Mesendoderm (in vitro differentiated cells): ENCODE data around the gene CD99.

Source experiments
- DNase-seq: peaks from one replicate; pipeline ENCODE4 v3.0.0; 2013
- H2AK5ac ChIP-seq: 2 replicates; pipeline ENCODE4 v1.6.1; 2013; ENCODE audit warnings: low read length, inconsistent platforms
- H2BK120ac ChIP-seq: 2 replicates; pipeline ENCODE4 v1.6.1; 2013; ENCODE audit warnings: low read depth, mild to moderate bottlenecking, low read length, moderate library complexity, mixed read lengths
- H2BK15ac ChIP-seq: replicated peaks from 2 replicates; pipeline ENCODE4 v1.6.1; 2013; ENCODE audit warnings: low read depth, mild to moderate bottlenecking, moderate library complexity
- H2BK5ac ChIP-seq: 2 replicates; pipeline ENCODE4 v1.6.1; 2013; ENCODE audit warnings: low read length, inconsistent platforms
- H3K18ac ChIP-seq: 2 replicates; pipeline ENCODE4 v1.6.1; 2013; ENCODE audit warnings: mild to moderate bottlenecking, low read length, mixed read lengths
- H3K23ac ChIP-seq: one replicate; pipeline ENCODE4 v1.6.1; 2013; ENCODE audit warnings: low read length
- H3K27ac ChIP-seq: 2 replicates; pipeline ENCODE4 v1.5.1; 2013; ENCODE audit warnings: low read depth, mild to moderate bottlenecking, inconsistent platforms, low read length, moderate library complexity
- H3K27me3 ChIP-seq: 2 replicates; pipeline ENCODE4 v1.6.1; 2013; ENCODE audit warnings: low read length, control low read depth, mild to moderate bottlenecking, inconsistent platforms; ENCODE audit not compliant: insufficient read depth, poor library complexity
- H3K36me3 ChIP-seq: 2 replicates; pipeline ENCODE4 v1.6.1; 2013; ENCODE audit warnings: low read length, inconsistent platforms; ENCODE audit not compliant: control insufficient read depth, insufficient read depth
- H3K4ac ChIP-seq: one replicate; pipeline ENCODE4 v1.6.1; 2013; ENCODE audit warnings: low read depth, mild to moderate bottlenecking, low read length, moderate library complexity
- H3K4me1 ChIP-seq: 2 replicates; pipeline ENCODE4 v1.6.1; 2013; ENCODE audit warnings: low read depth, low read length, inconsistent platforms; ENCODE audit not compliant: control insufficient read depth
- H3K4me2 ChIP-seq: 2 replicates; pipeline ENCODE4 v1.6.1; 2013; ENCODE audit warnings: low read length
- H3K4me3 ChIP-seq: 2 replicates; pipeline ENCODE4 v1.5.1; 2013; ENCODE audit warnings: mild to moderate bottlenecking, low read length
- H3K56ac ChIP-seq: one replicate; pipeline ENCODE4 v1.6.1; 2013; ENCODE audit warnings: low read length
- H3K79me1 ChIP-seq: 2 replicates; pipeline ENCODE4 v1.6.1; 2013; ENCODE audit warnings: low read length, inconsistent platforms
- H3K79me2 ChIP-seq: 2 replicates; pipeline ENCODE4 v1.6.1; 2013; ENCODE audit warnings: mild to moderate bottlenecking, low read length; ENCODE audit not compliant: control insufficient read depth, insufficient read depth
- H3K9ac ChIP-seq: 2 replicates; pipeline ENCODE4 v1.6.1; 2013; ENCODE audit warnings: low read length, inconsistent platforms
- H4K5ac ChIP-seq: one replicate; pipeline ENCODE4 v1.6.1; 2013; ENCODE audit warnings: low read length
- H4K8ac ChIP-seq: one replicate; pipeline ENCODE4 v1.6.1; 2013; ENCODE audit warnings: low read depth, mild to moderate bottlenecking, control low read depth, low read length, moderate library complexity
- whole genome bisulfite sequencing: extraction: QIAGEN DNeasy Blood & Tissue Kit; methylation state at CpG from one replicate; pipeline ENCODE4 v1.1.7; 2013; ENCODE audit warnings: low lambda C conversion rate, missing lambda C conversion rate; ENCODE audit not compliant: insufficient coverage; ENCODE audit errors: extremely low coverage; 5-methylcytosine and 5-hydroxymethylcytosine counted together

Gene CD99

GRCh38 chrX:2703991-2704369 is 12.9 kb downstream of the CD99 start:
- peak; percentile 30 for DNase-seq
- Histone ChIP-seq H3K4me1 (peaks cover 10% of the 10 kb centered on the region), H4K8ac (no peak overlapping the region), H3K79me1 (peaks cover 12% of the 10 kb centered on the region), H4K5ac (no peak overlapping the region), H3K4me3 (no peak overlapping the region), H3K4ac (no peak overlapping the region), H3K36me3 (no peaks in the 10 kb centered on the region), H2BK5ac (no peak overlapping the region), H3K79me2 (peaks cover 3% of the 10 kb centered on the region), H3K27ac (no peak overlapping the region), H2AK5ac (no peak overlapping the region), H2BK15ac (no peak overlapping the region), H3K23ac (no peak overlapping the region), H3K18ac (no peak overlapping the region), H3K9ac (no peak overlapping the region), H3K27me3 (no peaks in the 10 kb centered on the region), H3K4me2 (no peak overlapping the region), H3K56ac (no peak overlapping the region), H2BK120ac (no peak overlapping the region)
- WGBS, result no CpG with 5 or more reads among the region's 14 CpGs

GRCh38 chrX:2705046-2705832 is 14.1 kb downstream of the CD99 start:
- H3K4ac ChIP-seq, result no peak overlapping the region
- H2BK5ac ChIP-seq, result no peak overlapping the region
- no peak overlapping the region for H3K4me2 ChIP-seq
- no peaks in the 10 kb centered on the region for H3K36me3 ChIP-seq
- H3K4me3 ChIP-seq, result no peak overlapping the region
- WGBS, result no CpG with 5 or more reads among the region's 18 CpGs
- H4K5ac ChIP-seq, result no peak overlapping the region
- H3K79me2 ChIP-seq, result peaks cover 3% of the 10 kb centered on the region
- H3K4me1 ChIP-seq, result peaks cover 10% of the 10 kb centered on the region
- H3K27ac ChIP-seq, result no peak overlapping the region
- H2BK120ac ChIP-seq, result no peak overlapping the region
- H3K9ac ChIP-seq, result no peak overlapping the region
- H4K8ac ChIP-seq, result no peak overlapping the region
- no peak overlapping the region for H3K18ac ChIP-seq
- no peak for DNase-seq
- peaks cover 14% of the 10 kb centered on the region for H3K79me1 ChIP-seq
- no peak overlapping the region for H2BK15ac ChIP-seq
- H2AK5ac ChIP-seq, result no peak overlapping the region
- no peaks in the 10 kb centered on the region for H3K27me3 ChIP-seq
- H3K23ac ChIP-seq, result no peak overlapping the region
- H3K56ac ChIP-seq, result no peak overlapping the region

GRCh38 chrX:2707334-2707760 is 16.3 kb downstream of the CD99 start:
- H2BK5ac ChIP-seq, result no peak overlapping the region
- H3K4me3 ChIP-seq, result no peak overlapping the region
- no peak overlapping the region for H2BK15ac ChIP-seq
- H3K27me3 ChIP-seq, result no peaks in the 10 kb centered on the region
- no peaks in the 10 kb centered on the region for H3K36me3 ChIP-seq
- H2BK120ac ChIP-seq, result no peak overlapping the region
- H3K9ac ChIP-seq, result no peak overlapping the region
- H3K56ac ChIP-seq, result peak overlapping the region; percentile 58
- no peak overlapping the region for H2AK5ac ChIP-seq
- H3K4me2 ChIP-seq, result no peak overlapping the region
- peak overlapping the region; percentile 60 for H3K27ac ChIP-seq
- no peak overlapping the region for H3K23ac ChIP-seq
- no peak overlapping the region for H4K8ac ChIP-seq
- H4K5ac ChIP-seq, result no peak overlapping the region
- WGBS, result no CpG with 5 or more reads among the region's 12 CpGs
- peaks cover 10% of the 10 kb centered on the region for H3K4me1 ChIP-seq
- peak; percentile 95 for DNase-seq
- H3K79me1 ChIP-seq, result peaks cover 9% of the 10 kb centered on the region
- H3K4ac ChIP-seq, result no peak overlapping the region
- peaks cover 3% of the 10 kb centered on the region for H3K79me2 ChIP-seq
- no peak overlapping the region for H3K18ac ChIP-seq

GRCh38 chrX:2708021-2708420 is 16.9 kb downstream of the CD99 start:
- no peak overlapping the region for H4K5ac ChIP-seq
- H3K56ac ChIP-seq, result no peak overlapping the region
- no peak overlapping the region for H2BK120ac ChIP-seq
- no peak overlapping the region for H3K4ac ChIP-seq
- H3K4me1 ChIP-seq, result peaks cover 9% of the 10 kb centered on the region
- no peak overlapping the region for H4K8ac ChIP-seq
- whole genome bisulfite sequencing, result no CpG with 5 or more reads among the region's 6 CpGs
- H3K9ac ChIP-seq, result no peak overlapping the region
- H3K4me2 ChIP-seq, result no peak overlapping the region
- H3K36me3 ChIP-seq, result no peaks in the 10 kb centered on the region
- no peak overlapping the region for H2BK5ac ChIP-seq
- H3K4me3 ChIP-seq, result no peak overlapping the region
- no peak overlapping the region for H3K23ac ChIP-seq
- DNase-seq, result no peak
- H3K79me1 ChIP-seq, result peaks cover 13% of the 10 kb centered on the region
- no peak overlapping the region for H2AK5ac ChIP-seq
- no peak overlapping the region for H2BK15ac ChIP-seq
- H3K18ac ChIP-seq, result peak overlapping the region; percentile 15
- H3K27me3 ChIP-seq, result no peaks in the 10 kb centered on the region
- no peak overlapping the region for H3K27ac ChIP-seq
- H3K79me2 ChIP-seq, result peaks cover 2% of the 10 kb centered on the region

- no peak overlapping the region for H3K4me3 ChIP-seq
- no peak overlapping the region for H3K56ac ChIP-seq
- H4K5ac ChIP-seq, result no peak overlapping the region
- no peak overlapping the region for H3K18ac ChIP-seq
- no peak overlapping the region for H2BK120ac ChIP-seq
- H3K9ac ChIP-seq, result no peak overlapping the region
- H3K79me1 ChIP-seq, result peaks cover 15% of the 10 kb centered on the region
- H3K79me2 ChIP-seq, result no peaks in the 10 kb centered on the region
- H3K23ac ChIP-seq, result no peak overlapping the region
- no peak overlapping the region for H4K8ac ChIP-seq
- H3K27me3 ChIP-seq, result no peaks in the 10 kb centered on the region
- no peak overlapping the region for H2AK5ac ChIP-seq
- no peak overlapping the region for H2BK5ac ChIP-seq
- H3K4me1 ChIP-seq, result peaks cover 7% of the 10 kb centered on the region
- no peak overlapping the region for H3K4ac ChIP-seq
- WGBS, result no CpG with 5 or more reads among the region's 10 CpGs
- H3K4me2 ChIP-seq, result no peak overlapping the region
- no peaks in the 10 kb centered on the region for H3K36me3 ChIP-seq
- no peak overlapping the region for H2BK15ac ChIP-seq
- DNase-seq, result no peak
- H3K27ac ChIP-seq, result no peak overlapping the region
Measured at GRCh38 chrX:2708592-2709188, 17.6 kb downstream of the CD99 start.
